ENCODE data around the gene PGM5.

PGM5 gene

GRCh38 chr9:68538200-68538599 lies 181.8 kb downstream of the PGM5 start:
- DNase-seq (ENCODE audit: low read depth), result no peak

GRCh38 chr9:68540712-68541535 lies 184.5 kb downstream of the PGM5 start, which contains the start of gene TMEM252:
Gene TMEM252 (minus strand): TSS chr9:68540883. CDS start chr9:68540814, 69 bp downstream.
- no peak for DNase-seq (ENCODE audit: low read depth)

- DNase-seq (ENCODE audit: low read depth), result no peak
Measured at GRCh38 chr9:68541568-68541967, 185.2 kb downstream of the PGM5 start.

DNA sequence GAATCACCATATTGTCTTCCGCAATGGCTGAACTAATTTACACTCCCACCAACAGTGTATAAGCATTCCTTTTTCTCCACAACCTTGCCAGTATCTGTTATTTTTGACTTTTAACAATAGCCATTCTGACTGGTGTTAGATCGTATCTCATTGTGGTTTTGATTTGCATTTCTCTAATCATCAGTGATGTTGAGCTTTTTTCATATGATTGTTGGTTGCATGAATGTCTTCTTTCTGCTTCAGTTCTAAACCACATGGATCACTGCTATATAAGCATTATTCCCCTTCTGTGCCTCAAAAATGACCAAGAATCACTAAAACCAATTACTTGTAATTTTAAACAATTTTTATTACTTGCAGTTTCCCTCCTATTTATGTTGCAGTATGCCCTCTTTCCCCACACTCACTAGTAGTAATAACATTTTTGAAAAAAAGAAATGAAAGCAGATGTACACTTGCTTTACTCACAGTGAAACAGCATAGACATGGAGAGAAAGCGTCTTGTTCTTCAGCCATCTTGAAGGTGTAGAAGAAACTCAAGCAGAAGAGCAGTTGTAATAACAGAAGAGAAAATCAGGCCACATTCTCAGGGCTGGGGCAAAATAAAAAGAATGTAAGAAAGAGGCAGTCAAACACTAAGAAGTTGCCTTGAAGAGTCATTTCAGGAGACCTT lies 188.8 kb downstream of the PGM5 start:
- no peak for DNase-seq (ENCODE audit: low read depth)

DNA sequence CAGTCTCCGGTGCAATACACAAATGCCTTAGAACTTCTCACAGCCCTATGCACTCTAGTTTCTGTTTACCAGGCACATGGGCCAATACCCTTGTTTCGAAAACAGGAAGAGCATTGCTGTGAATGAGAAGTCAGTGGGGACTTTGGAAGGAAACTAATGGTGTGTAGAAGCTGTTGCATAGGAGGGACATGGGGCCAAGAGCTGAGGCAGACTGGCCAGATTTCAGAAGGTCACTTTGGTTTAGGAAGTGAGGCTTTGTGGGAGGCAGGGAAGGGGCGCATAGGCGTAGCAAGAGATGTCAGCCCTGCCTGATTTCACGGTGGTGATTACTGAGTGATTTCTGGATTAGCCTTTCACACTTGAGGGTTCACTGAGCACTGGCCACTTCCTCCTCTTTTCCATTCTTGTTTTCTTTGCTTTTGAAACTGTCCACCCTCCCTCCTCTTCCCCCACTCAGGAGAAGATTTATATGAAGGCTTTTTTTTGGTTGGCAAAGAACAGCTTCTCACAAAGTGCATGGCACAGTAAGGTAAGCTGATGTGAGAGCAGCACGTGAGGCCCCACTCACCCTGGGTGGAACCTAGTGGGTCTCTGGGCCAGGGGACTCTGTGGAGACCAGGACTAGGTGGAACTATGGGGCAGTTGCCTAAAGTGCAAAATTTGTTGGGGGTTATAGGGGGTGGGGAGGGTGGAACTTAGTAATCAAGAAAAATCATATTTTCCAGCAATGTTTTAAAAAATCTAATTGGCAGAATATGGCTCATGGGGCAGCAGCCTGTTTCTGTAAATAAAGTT lies 190.4 kb downstream of the PGM5 start:
- no peak for DNase-seq (ENCODE audit: low read depth)

- no peak for DNase-seq (ENCODE audit: low read depth)
Measured at GRCh38 chr9:68547417-68547816, 191.0 kb downstream of the PGM5 start.

DNA sequence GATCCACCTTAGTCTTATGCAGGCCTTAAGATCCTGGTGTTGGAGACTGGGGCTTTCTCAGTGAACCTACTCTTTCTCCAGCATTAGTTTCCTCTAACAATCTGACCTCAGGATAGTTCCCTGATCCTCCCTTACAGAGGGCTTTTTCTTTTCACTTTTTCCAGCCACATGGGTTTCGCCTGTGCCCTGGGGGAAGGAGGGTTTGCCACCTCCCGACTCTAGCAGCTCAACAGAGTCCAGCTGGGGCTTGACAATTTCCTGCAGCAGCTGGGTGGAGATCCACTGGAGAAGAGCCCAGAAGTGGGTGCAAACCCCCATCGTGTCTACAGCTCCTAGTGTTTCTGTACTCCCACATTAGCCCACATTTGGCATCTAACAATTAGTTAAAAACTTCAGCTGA lies 191.8 kb downstream of the PGM5 start:
- DNase-seq (ENCODE audit: low read depth), result no peak

DNA sequence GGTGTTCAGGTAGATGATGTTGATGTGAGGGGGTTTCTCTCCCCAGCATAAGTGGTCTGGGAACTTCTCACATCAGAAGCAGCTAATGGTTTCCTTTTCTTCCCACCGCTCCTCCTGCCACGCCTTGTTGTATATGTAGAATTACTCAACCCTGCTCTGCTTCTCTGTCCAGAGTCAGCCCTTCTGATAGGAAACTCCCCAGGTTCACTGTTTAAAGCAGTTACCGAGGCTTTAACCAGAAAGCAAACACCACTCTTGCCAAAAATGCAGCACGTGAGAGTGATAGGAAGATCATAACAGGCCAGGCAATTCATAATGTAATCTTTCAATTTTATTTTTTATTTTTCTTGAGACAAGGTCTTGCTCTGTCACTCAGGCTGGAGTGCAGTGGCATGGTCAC lies 194.8 kb downstream of the PGM5 start:
- DNase-seq (ENCODE audit: low read depth), result no peak

- DNase-seq (ENCODE audit: low read depth), result no peak
Measured at GRCh38 chr9:68552700-68553476, 196.5 kb downstream of the PGM5 start.

DNA sequence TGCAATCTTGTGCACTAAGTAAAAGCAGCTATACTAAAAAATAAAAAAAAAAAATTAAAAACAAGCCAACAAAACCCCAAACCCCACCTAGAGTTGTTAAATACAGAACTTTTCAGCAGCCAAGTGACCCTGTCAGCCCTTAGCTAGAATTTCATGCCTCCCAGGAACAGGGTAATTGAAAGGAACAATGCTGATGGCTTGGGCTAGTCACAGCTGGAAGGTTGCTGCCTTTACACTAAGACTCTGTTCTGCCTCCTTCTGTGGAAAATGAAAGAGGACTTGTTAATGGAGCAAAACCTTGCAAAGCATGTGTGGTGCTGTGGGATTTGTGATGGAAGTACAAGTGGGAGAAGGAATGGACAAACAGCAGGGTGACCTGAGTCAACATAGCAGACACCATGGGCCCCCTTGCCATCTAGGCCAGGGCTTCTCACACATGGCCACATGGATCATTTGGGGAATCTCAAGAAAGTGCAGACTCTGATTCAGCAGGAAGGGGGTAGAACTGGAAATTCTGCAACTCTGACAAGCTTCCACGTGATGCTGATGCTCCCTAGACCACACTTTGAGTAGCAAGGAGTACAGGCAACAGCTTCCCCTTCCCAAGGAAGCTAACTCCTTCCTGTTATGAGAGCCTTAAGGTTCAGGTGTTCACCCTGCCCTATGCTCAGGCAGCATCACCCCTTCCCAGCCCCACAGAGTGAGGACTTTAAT lies 199.2 kb downstream of the PGM5 start:
- DNase-seq (ENCODE audit: low read depth), result no peak

DNA sequence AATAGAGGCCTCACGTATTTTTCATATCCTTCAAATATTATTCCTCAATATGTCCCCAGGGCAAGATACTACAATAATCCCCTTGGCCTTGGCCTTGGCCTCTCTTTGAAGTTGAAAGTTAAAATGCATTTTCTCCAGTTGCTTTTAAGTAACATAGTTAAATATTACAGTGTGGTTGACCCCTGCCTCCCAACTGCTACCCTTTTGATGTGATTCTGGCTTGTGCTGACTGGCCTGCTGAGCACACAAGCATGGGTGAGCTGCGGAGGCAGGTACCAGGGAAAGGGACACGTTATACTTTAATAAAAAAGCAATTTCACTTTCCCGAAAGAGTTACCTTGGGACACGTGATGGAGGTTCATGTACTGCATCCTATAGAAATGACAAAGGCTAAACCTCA lies 202.1 kb downstream of the PGM5 start:
- no peak for DNase-seq (ENCODE audit: low read depth)

- DNase-seq (ENCODE audit: low read depth), result peak; percentile 47
Measured at GRCh38 chr9:68560071-68560844, 203.8 kb downstream of the PGM5 start.

DNA sequence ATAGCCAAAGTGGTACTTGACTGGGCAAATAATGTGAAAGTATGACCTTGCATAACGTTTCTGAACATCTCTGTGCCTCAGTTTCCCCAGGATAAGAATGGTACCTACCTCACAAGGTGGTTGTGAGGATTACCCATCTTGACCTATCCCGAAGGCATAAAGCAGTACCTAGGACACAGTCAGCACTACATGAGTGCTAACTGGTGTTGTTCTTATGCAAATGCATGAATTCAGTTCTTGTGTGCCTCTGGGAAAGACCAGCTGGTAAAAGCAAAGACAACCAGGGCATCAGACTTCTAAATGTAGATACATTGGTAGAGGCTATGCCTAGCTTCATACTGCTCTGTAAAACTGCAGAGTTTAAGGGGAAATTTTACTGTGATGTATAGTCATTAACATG lies 206.1 kb downstream of the PGM5 start:
- no peak for DNase-seq (ENCODE audit: low read depth)

- no peak for DNase-seq (ENCODE audit: low read depth)
Measured at GRCh38 chr9:68567565-68567964, 211.2 kb downstream of the PGM5 start.

- no peak for DNase-seq (ENCODE audit: low read depth)
Measured at GRCh38 chr9:68574150-68574549, 217.7 kb downstream of the PGM5 start.

DNA sequence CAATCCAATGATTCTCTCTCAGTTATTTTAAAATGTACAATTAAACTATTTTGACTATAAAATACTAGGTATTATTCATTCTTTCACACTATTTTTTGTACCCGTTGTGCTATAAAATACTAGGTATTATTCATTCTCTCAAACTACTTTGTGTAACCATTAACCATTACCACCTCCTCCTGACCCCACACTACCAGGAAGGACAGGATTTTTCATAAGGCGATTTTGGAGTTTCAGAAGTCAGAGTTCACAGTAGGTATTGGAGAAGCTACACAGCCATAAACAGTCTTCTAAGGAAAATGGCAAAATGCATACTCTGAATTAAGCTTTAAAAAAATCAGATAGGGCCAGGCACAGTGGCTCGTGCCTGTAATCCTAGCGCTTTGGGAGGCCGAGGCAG lies 219.4 kb downstream of the PGM5 start:
- DNase-seq (ENCODE audit: low read depth), result no peak

- DNase-seq (ENCODE audit: low read depth), result no peak
Measured at GRCh38 chr9:68577774-68578591, 221.6 kb downstream of the PGM5 start.

All from activated T-cell treated with anti-CD3 and anti-CD28 coated beads for 48 hours (primary cell).